ENCODE results near the gene PLPP2. TPM values are rescaled to one million over a fixed set of nuclear protein-coding genes. Genes with fewer than 3 reads are reported as not detected.

Gene PLPP2
- polyA plus RNA-seq, 1 donor from 2014 or later = 2.1 TPM

DNA sequence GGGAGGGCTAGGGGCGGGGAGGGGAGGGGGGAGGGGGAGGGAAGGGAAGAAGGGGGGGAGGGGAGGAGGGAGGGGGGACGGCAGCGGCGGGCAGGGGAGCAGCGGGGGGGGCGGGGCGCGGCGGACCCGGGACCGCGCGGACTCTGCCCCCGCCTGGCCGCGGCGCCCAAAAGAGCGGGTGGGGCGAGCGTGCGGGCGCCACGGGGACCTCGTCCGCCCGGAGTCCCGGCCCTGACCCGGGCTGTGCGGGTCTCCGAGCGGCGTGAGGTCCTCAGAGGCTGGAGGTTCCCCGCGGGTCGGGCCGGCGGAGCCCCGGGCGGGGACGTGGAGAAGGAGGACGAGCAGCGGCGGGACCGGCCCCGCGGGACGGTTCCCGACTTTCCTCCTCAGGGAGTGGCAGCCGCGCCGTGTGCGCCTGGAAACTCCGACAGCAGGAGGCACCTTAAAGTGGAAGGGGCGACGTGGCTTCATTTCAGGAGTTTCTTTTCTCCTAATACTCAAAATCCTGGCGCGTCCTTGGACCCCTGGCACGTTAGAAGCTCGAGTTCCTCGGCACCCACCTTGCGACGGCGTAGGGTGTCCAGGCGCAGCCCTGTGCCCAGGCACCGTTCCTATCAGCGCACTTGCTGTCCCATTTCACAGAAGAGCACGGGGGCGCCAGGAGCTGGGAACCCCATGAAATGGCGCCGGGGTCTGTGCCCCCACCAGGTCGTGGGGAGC is 518 bp upstream of the PLPP2 start:
- H3K9ac ChIP-seq (ENCODE audit: low read length) = no peak overlapping the region
- H3K9me2 ChIP-seq (ENCODE audit: insufficient read depth, low read length) = no peaks in the 10 kb centered on the region
- TF ChIP-seq MXI1 (conservative IDR thresholded peaks at IDR 0.05; ENCODE audit: poor library complexity, severe bottlenecking) (no peak), SMC3 (conservative IDR thresholded peaks at IDR 0.05; ENCODE audit: poor library complexity) (no peak), EP300 (conservative IDR thresholded peaks at IDR 0.05; ENCODE audit: poor library complexity, severe bottlenecking) (no peak), POLR2AphosphoS5 (IDR thresholded peaks at IDR 0.05) (no peak), TAF1 (IDR thresholded peaks at IDR 0.05; ENCODE audit: low read depth) (no peak), RAD21 (conservative IDR thresholded peaks at IDR 0.05) (no peak), EZH2 (IDR thresholded peaks at IDR 0.05; ENCODE audit: borderline replicate concordance, insufficient read depth, low read length, poor library complexity, severe bottlenecking) (no peak)
- TF ChIP-seq, protein P1, sequence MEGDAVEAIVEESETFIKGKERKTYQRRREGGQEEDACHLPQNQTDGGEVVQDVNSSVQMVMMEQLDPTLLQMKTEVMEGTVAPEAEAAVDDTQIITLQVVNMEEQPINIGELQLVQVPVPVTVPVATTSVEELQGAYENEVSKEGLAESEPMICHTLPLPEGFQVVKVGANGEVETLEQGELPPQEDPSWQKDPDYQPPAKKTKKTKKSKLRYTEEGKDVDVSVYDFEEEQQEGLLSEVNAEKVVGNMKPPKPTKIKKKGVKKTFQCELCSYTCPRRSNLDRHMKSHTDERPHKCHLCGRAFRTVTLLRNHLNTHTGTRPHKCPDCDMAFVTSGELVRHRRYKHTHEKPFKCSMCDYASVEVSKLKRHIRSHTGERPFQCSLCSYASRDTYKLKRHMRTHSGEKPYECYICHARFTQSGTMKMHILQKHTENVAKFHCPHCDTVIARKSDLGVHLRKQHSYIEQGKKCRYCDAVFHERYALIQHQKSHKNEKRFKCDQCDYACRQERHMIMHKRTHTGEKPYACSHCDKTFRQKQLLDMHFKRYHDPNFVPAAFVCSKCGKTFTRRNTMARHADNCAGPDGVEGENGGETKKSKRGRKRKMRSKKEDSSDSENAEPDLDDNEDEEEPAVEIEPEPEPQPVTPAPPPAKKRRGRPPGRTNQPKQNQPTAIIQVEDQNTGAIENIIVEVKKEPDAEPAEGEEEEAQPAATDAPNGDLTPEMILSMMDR (IDR thresholded peaks at IDR 0.05; ENCODE audit: poor library complexity, severe bottlenecking) = no peak
- TF ChIP-seq, protein P2, sequence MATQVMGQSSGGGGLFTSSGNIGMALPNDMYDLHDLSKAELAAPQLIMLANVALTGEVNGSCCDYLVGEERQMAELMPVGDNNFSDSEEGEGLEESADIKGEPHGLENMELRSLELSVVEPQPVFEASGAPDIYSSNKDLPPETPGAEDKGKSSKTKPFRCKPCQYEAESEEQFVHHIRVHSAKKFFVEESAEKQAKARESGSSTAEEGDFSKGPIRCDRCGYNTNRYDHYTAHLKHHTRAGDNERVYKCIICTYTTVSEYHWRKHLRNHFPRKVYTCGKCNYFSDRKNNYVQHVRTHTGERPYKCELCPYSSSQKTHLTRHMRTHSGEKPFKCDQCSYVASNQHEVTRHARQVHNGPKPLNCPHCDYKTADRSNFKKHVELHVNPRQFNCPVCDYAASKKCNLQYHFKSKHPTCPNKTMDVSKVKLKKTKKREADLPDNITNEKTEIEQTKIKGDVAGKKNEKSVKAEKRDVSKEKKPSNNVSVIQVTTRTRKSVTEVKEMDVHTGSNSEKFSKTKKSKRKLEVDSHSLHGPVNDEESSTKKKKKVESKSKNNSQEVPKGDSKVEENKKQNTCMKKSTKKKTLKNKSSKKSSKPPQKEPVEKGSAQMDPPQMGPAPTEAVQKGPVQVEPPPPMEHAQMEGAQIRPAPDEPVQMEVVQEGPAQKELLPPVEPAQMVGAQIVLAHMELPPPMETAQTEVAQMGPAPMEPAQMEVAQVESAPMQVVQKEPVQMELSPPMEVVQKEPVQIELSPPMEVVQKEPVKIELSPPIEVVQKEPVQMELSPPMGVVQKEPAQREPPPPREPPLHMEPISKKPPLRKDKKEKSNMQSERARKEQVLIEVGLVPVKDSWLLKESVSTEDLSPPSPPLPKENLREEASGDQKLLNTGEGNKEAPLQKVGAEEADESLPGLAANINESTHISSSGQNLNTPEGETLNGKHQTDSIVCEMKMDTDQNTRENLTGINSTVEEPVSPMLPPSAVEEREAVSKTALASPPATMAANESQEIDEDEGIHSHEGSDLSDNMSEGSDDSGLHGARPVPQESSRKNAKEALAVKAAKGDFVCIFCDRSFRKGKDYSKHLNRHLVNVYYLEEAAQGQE (IDR thresholded peaks at IDR 0.05; ENCODE audit: borderline replicate concordance) = no peak
- no peak overlapping the region for H2AFZ ChIP-seq (ENCODE audit: low read depth, low read length)
- H3K4me2 ChIP-seq (ENCODE audit: low read length) = no peak overlapping the region
- no peaks in the 10 kb centered on the region for H3F3A ChIP-seq (ENCODE audit: insufficient read depth, low read length, poor library complexity, severe bottlenecking)
- no peak overlapping the region for H3K27ac ChIP-seq (ENCODE audit: low read length)
- H3K79me2 ChIP-seq (replicated peaks; ENCODE audit: insufficient read depth, low read length) = no peaks in the 10 kb centered on the region
- H3K9me3 ChIP-seq (ENCODE audit: low read length) = no peaks in the 10 kb centered on the region
- no peaks in the 10 kb centered on the region for H3K36me3 ChIP-seq (ENCODE audit: insufficient read depth, low read length)
- no peak overlapping the region for H3K4me3 ChIP-seq (ENCODE audit: low read length)
- H3K27me3 ChIP-seq (ENCODE audit: insufficient read depth, low read depth, low read length) = peaks cover 59% of the 10 kb centered on the region
- no peaks in the 10 kb centered on the region for H4K20me1 ChIP-seq (ENCODE audit: insufficient read depth)

DNA sequence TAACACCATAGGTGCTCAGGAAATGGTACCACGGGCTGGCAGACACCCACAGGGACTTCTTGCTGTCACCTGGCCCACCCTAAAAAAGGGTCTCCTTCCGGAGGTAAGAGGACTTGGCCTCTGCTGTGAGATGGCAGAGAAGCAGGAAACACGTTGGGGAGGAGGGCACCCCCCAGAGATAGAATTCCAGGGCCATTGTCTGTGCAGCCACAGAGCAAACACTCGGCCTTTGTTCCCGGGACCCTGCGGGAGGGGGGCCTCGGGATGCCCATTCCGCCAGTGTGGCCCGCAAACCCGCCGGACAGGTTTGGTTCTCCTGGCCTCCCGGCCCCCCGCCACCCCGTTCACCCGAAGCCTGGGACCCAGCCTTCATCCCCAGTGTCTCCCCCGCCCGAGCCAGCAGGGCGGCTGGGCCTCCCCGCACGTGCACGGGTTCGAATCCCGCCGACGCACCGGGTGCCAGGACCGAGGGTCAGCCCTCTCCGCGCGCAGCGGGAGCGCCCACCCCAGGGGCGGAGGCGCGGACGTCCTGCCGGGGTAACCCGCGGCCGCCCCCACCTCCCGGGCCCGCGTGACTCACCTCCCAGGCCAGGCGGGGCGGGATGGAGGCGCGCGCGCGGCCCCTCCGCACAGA is 714 bp downstream of the PLPP2 start:
- H3K27ac ChIP-seq (ENCODE audit: low read length) = no peak overlapping the region
- no peak overlapping the region for H3K9ac ChIP-seq (ENCODE audit: low read length)
- H3K4me2 ChIP-seq (ENCODE audit: low read length) = no peak overlapping the region

More for the DNA sequence above, 714 bp downstream of the PLPP2 start:
- Histone ChIP-seq H2AFZ (ENCODE audit: low read depth, low read length) (no peak overlapping the region), H3K4me3 (ENCODE audit: low read length) (no peak overlapping the region), H4K20me1 (ENCODE audit: insufficient read depth) (no peaks in the 10 kb centered on the region), H3K36me3 (ENCODE audit: insufficient read depth, low read length) (no peaks in the 10 kb centered on the region), H3K79me2 (replicated peaks; ENCODE audit: insufficient read depth, low read length) (no peaks in the 10 kb centered on the region), H3K9me3 (ENCODE audit: low read length) (no peaks in the 10 kb centered on the region), H3K9me2 (ENCODE audit: insufficient read depth, low read length) (no peaks in the 10 kb centered on the region), H3F3A (ENCODE audit: insufficient read depth, low read length, poor library complexity, severe bottlenecking) (no peaks in the 10 kb centered on the region), H3K27me3 (ENCODE audit: insufficient read depth, low read depth, low read length) (peaks cover 58% of the 10 kb centered on the region)
- TF ChIP-seq EZH2 (IDR thresholded peaks at IDR 0.05; ENCODE audit: borderline replicate concordance, insufficient read depth, low read length, poor library complexity, severe bottlenecking) (no peak), EP300 (conservative IDR thresholded peaks at IDR 0.05; ENCODE audit: poor library complexity, severe bottlenecking) (no peak), RAD21 (conservative IDR thresholded peaks at IDR 0.05) (no peak)
- TF ChIP-seq, protein P2 (IDR thresholded peaks at IDR 0.05; ENCODE audit: borderline replicate concordance) = no peak
- TF ChIP-seq, protein P1 (IDR thresholded peaks at IDR 0.05; ENCODE audit: poor library complexity, severe bottlenecking) = no peak
